Measurements from ENCODE around the gene KDM1B. TPM values are rescaled to one million over a fixed set of nuclear protein-coding genes. Genes with fewer than 3 reads are reported as not detected.
"Not testable (repeated sequence)": the region's sequence is repeated elsewhere in the genome, so short reads cannot be mapped to it uniquely, and the experiment has no call there.

Gene KDM1B
- total RNA-seq, 1 experiment from 2014 or later, result 9.5 TPM

DNA sequence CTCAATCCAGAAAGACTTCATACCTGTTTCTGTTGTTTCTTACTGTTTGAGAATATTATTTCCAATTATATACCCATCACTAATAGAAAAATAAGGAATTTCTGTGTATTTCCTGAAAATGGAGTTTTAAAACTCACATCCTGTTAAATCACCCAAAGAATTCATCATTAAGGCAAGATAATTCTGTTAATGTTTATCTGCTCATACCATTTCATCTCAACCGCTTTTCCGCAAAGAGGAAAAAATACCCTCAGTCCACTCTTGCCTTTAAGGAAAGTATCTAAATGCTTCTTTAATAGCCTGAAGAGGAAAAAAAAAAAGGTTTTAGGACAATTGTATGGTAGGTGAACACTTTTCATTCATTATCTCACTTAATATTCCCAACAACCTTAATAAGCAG lies 7.6 kb upstream of the KDM1B start:
- POLR2A ChIA-PET, result no interaction called here
- no TSS peak for BruUV-seq (replicated peaks)
- Histone ChIP-seq H3K36me3 (ENCODE audit: control insufficient read depth, insufficient read depth, low read length) (no peaks in the 10 kb centered on the region), H3K4me1 (no peaks in the 10 kb centered on the region; the same call in 1 of the 2 replicates), H3K27me3 (replicated peaks; ENCODE audit: control insufficient read depth, insufficient read depth, low read length) (no peaks in the 10 kb centered on the region), H3K9me3 (no peaks in the 10 kb centered on the region), H3K4me3 (ENCODE audit: low read depth, low read length) (no peak overlapping the region)
- no peak overlapping the region for H3K4me3 Mint-ChIP-seq (ENCODE audit: unreplicated experiment)
- H3K9me3 Mint-ChIP-seq (ENCODE audit: unreplicated experiment), result no peaks in the 10 kb centered on the region
- TF ChIP-seq CTCF (IDR thresholded peaks at IDR 0.05; ENCODE audit: insufficient read depth in 1 of 2, low read depth in 1 of 2, low read length in 1 of 2, severe bottlenecking in 1 of 2, unreplicated experiment in 1 of 2), result no peak
- no peaks in the 10 kb centered on the region for H3K36me3 Mint-ChIP-seq (ENCODE audit: insufficient read depth, unreplicated experiment)
- intact Hi-C loops (cut with micrococcal nuclease; ENCODE audit: unreplicated experiment), result no loop called here
- no peaks in the 10 kb centered on the region for H3K27me3 Mint-ChIP-seq (ENCODE audit: insufficient read depth, unreplicated experiment)
- H3K4me1 Mint-ChIP-seq (ENCODE audit: low read depth, unreplicated experiment), result no peaks in the 10 kb centered on the region
- CTCF ChIA-PET, result no interaction called here
- H3K27ac Mint-ChIP-seq (ENCODE audit: unreplicated experiment), result no peak overlapping the region
- no peak for DNase-seq

- intact Hi-C loops (cut with micrococcal nuclease; ENCODE audit: unreplicated experiment), result no loop called here
- DNase-seq, result peak in 1 of 2 experiments; percentile 35
- ChIA-PET POLR2A (no interaction called here), CTCF (no interaction called here)
- H3K27ac Mint-ChIP-seq (ENCODE audit: unreplicated experiment), result no peak overlapping the region
- H3K27me3 ChIP-seq (replicated peaks; ENCODE audit: control insufficient read depth, insufficient read depth, low read length), result no peaks in the 10 kb centered on the region
- H3K27me3 Mint-ChIP-seq (ENCODE audit: insufficient read depth, unreplicated experiment), result no peaks in the 10 kb centered on the region
- H3K4me3 ChIP-seq (ENCODE audit: low read depth, low read length), result no peak overlapping the region
- H3K4me3 Mint-ChIP-seq (ENCODE audit: unreplicated experiment), result no peak overlapping the region
- no peaks in the 10 kb centered on the region for H3K36me3 Mint-ChIP-seq (ENCODE audit: insufficient read depth, unreplicated experiment)
- no peaks in the 10 kb centered on the region for H3K9me3 ChIP-seq
- no peaks in the 10 kb centered on the region; the same call in 1 of the 2 replicates for H3K4me1 ChIP-seq
- no peaks in the 10 kb centered on the region for H3K9me3 Mint-ChIP-seq (ENCODE audit: unreplicated experiment)
- H3K4me1 Mint-ChIP-seq (ENCODE audit: low read depth, unreplicated experiment), result no peaks in the 10 kb centered on the region
- TF ChIP-seq CTCF (IDR thresholded peaks at IDR 0.05; ENCODE audit: insufficient read depth in 1 of 2, low read depth in 1 of 2, low read length in 1 of 2, severe bottlenecking in 1 of 2, unreplicated experiment in 1 of 2), result no peak
- BruUV-seq (replicated peaks), result no TSS peak
- H3K36me3 ChIP-seq (ENCODE audit: control insufficient read depth, insufficient read depth, low read length), result no peaks in the 10 kb centered on the region
Measured at GRCh38 chr6:18148304-18149025, 6.8 kb upstream of the KDM1B start.

- H3K4me3 ChIP-seq (ENCODE audit: low read depth, low read length); H3K9me3 ChIP-seq; intact Hi-C loops (cut with micrococcal nuclease; ENCODE audit: unreplicated experiment); CTCF ChIA-PET; DNase-seq; POLR2A ChIA-PET; H3K4me3 Mint-ChIP-seq (ENCODE audit: unreplicated experiment); BruUV-seq (replicated peaks); H3K27me3 ChIP-seq (replicated peaks; ENCODE audit: control insufficient read depth, insufficient read depth, low read length); H3K4me1 ChIP-seq; H3K4me1 Mint-ChIP-seq (ENCODE audit: low read depth, unreplicated experiment); H3K27me3 Mint-ChIP-seq (ENCODE audit: insufficient read depth, unreplicated experiment); H3K9me3 Mint-ChIP-seq (ENCODE audit: unreplicated experiment); H3K36me3 ChIP-seq (ENCODE audit: control insufficient read depth, insufficient read depth, low read length); H3K36me3 Mint-ChIP-seq (ENCODE audit: insufficient read depth, unreplicated experiment); H3K27ac Mint-ChIP-seq (ENCODE audit: unreplicated experiment): not testable (repeated sequence)
Measured at GRCh38 chr6:18151391-18151790, 3.8 kb upstream of the KDM1B start.

Data from Caco-2 (cell line).